NCI-H1105 (cell line): ENCODE data around the gene UBE3B.

Source experiments
- DNase-seq: peaks from one replicate; lab custom pipeline; 2025; lab: John Stamatoyannopoulos, UW

Gene UBE3B

DNA sequence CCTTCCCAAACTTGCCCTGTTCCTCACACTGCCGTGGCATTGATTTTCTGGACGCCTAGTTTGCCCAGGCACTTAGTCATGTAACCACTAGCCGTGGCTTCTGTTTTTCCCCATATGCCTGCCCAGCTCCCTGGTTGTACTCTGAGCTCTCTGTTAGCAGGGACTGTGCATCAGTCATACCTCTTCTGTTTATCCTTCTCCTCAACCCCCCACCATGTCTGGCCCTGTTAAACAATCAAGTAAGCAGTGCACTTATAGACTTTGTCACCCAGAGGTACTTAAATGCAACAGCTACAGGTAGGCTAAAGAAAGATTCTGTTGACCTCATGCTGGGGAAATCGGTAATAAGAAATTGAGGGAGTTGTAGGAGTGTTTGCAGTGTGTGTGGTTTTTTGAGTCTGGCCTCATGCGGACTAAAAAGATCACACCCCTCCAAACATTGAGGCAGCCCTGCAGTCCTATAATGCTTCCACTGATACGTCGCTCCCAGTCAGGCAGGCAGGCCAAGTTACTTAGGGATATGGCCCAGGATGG, 17.0 kb downstream of the UBE3B start:
- DNase-seq, result no peak

GRCh38 chr12:109495012-109495411, 17.6 kb downstream of the UBE3B start:
- no peak for DNase-seq

DNA sequence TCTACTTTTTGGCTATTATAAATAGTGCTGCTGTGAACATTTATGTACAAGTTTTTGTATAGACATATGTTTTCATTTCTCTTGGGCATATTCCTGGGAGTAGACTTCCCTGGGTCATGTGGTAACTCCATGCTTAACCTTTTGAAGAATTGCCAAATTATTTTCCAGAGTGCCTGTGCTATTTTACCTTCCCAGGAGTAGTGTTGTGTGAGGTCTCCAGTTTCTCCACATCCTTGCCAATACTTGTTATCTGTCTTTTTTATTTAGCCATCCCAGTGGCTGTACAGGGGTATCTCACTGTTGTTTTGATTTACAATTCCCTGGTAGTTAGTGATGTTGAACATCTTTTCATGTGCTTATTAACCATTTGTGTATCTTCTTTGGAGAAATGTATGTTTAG, 18.9 kb downstream of the UBE3B start:
- DNase-seq, result no peak

GRCh38 chr12:109497675-109498074, 20.2 kb downstream of the UBE3B start:
- no peak for DNase-seq

GRCh38 chr12:109500406-109501185, 23.2 kb downstream of the UBE3B start:
- no peak for DNase-seq

GRCh38 chr12:109501299-109501698, 23.9 kb downstream of the UBE3B start:
- no peak for DNase-seq

GRCh38 chr12:109502332-109502731, 24.9 kb downstream of the UBE3B start:
- DNase-seq, result no peak

DNA sequence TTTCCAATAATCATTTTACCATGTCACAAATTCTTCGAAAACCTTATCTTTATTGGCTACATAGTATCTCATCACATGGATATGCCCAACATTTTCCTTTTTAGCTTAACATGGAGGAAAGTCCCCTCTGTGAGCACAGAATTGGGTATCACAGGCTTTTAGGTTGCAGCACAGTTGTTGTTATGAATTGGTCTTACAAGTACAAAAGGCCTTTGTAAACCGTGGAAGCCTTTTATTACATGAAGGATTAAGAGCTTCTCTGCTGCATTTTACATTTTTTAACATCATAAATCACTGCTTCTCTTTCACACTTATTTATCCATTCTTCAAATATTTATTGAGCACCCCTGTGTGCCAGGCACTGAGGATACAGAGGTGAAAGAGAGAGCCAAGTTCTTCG, 26.2 kb downstream of the UBE3B start:
- no peak for DNase-seq

DNA sequence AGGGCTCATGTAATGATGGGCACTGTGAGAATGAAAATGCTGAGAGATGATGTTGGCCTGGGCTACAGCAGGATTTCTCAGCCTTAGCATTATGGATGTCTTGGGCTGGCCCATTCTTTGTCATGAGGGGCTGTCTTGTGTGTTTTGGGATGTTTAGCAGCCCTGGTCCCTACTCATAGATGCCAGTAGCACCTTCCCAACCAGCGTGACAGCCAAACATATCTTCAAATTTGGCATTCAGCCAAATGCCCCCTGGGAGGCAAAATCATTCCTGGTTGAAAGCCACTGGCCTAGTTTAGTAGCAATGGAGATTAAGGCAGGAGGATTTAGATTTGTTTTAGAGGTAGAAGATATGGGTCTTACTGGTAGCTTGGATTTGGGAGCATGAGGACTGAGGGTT, 26.6 kb downstream of the UBE3B start:
- DNase-seq, result no peak

- DNase-seq, result no peak
Measured at GRCh38 chr12:109510196-109510595, 32.8 kb downstream of the UBE3B start.

GRCh38 chr12:109512608-109513007, 35.2 kb downstream of the UBE3B start:
- DNase-seq, result no peak

DNA sequence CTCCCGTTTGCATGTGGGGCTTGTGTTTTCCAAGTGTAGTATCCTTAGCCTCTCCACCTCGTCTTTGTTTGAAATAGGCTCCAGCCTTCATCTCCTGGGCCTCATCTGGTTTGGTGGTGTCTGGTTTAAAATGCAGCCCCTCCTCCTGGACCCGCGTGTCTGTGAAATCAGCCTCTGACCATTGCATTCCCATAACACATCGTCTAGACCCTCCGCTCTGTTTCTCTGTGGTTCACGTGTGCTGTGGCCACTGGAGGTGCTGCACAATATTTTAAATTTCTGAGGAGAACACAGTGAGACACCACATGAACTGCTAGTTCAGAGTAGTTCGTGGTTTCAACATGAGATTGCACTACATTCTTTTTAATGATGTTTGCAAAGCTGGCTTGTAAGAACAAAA, 35.6 kb downstream of the UBE3B start:
- DNase-seq, result no peak

- DNase-seq, result no peak
Measured at GRCh38 chr12:109513977-109514376, 36.5 kb downstream of the UBE3B start.

GRCh38 chr12:109517619-109518018, 40.2 kb downstream of the UBE3B start:
- no peak for DNase-seq

- peak; percentile 62 for DNase-seq
Measured at GRCh38 chr12:109518820-109519665, 41.6 kb downstream of the UBE3B start.

- no peak for DNase-seq
Measured at GRCh38 chr12:109519787-109520186, 42.4 kb downstream of the UBE3B start.

DNA sequence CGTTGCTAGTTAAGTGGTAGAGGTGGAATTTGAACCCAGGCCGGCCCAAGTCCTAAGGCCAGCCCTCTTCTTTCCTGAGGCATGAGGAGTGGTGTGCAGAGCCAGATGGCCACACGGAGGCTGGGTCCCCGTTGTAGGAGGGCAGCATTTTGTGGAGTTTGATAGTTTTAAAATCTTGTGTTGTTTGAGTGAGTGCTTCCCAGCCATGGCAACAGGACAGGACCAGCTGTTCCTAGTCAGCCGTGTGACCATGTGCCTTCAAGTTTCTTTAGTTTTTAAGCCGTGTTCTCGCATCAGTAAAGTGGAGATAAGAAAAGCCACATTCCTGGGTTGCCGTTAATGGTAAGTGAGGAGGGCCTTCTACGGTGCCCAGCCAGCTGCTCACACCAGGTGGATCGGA, 44.4 kb downstream of the UBE3B start:
- no peak for DNase-seq

DNA sequence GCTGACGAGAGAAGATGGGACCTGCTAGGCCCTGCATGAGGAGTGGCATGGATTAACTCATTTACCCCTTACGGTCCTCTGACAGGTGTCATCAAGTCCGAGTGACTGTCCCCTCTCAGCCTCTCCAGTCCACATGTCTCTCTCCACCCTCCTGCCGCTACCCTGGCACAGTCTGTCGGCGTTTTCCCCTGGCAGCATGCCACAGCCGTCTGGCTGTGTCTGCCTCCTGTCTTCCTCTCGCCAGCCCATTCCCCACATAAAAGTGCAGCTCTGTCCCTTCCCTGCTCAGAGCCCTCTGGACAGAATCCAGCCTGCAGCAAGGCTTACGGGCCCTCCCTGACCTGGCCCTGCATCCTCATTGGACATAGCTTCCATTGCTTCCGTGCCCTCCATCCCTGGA, 45.6 kb downstream of the UBE3B start:
- DNase-seq, result peak; percentile 47

DNA sequence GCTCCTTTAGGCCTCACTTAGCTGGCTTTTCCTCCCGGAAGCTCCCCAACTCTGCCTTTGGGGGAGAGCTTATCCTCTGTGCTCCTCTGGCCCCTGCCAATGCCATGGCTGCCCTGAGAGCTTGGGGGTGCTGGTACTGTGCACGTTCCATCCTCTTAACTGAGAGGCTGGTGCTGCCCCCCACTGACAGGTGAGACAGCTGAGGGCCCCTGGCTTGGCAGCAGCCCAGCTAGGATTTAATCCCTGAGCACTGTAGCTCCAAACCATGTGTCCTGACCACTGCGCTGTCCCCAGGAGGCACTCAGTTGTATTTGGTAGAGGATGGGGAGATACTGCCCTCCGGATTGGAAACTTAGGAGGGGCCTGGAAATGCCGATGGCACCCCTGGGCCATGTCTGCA, 46.1 kb downstream of the UBE3B start:
- no peak for DNase-seq

DNA sequence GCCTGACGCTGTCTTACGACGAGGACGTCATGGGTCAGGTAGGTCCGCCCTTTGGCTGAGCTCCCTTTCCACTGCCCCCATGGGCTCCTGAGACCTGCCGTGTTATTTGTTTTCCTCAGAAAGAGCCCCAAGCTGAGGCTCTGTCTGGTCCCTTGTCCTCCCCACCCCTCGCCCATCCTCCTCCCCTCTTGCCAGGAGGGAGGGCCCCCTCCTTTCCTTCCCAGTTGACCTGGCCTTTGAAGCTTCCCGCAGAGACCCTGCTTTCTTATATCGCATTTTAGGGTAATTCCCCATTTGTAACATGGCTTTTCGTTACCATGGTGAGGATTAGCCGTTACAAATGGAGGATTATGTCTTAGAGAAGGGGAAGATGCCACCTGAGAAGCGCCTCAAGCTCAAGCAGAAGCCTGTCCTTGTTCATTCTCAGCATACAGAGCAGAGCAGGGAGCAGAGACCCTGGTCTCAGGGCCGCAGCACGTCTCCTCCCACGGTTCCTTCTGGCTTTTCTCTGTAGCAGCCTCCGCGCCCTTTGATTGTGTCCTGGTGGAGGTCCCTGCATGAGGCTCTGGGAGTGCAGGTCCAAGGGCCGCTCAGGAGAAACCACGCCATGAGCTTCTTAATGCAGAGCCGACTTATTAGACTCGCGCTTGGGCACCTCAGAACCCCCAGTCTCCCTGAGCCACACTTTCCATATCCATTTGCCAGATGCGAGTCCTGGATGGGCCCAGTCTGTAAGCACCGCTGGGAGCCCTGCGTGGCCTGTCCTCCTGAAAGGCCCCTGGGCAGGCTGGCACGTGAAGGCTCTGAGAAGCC, 47.2 kb downstream of the UBE3B start:
- no peak for DNase-seq

- DNase-seq, result no peak
Measured at GRCh38 chr12:109525279-109525585, 47.8 kb downstream of the UBE3B start.

DNA sequence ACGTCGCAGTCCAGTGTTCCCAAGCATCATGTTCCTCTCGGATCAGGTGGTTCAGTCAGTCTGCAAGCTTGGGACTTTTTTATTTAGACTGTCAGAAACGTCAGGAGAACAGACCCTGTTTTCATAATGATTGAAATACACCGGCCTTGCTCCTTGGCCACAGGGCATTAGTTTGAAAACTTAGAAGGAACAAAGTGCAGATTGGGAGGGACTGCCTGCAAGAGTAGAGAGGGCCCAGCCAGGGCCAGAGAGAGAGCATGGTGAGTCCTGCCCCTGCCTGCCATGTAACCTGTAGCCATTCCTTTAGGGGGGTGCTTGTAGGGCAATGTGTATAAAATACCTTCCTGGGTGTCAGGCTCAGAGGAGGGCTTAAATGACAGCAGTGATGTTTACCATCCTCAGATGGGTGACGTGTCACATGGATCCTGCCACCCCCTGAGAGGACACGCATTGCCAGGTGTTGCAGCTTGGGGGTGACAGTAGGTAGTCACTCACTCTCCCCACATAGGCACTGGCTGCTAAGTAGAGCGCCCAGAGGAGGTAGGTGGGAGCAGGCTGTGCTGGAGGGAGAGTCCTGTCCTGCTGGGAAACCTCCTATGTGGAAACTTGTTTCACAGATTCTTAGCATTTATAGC, 50.2 kb downstream of the UBE3B start:
- DNase-seq, result no peak
